Measurements from ENCODE around the gene AP2A2. TPM values are rescaled to one million over a fixed set of nuclear protein-coding genes. Genes with fewer than 3 reads are reported as not detected.

Gene AP2A2
- total RNA-seq, 4 donors from 2014 or later, result 79.2 to 115 (median 110) TPM

DNA sequence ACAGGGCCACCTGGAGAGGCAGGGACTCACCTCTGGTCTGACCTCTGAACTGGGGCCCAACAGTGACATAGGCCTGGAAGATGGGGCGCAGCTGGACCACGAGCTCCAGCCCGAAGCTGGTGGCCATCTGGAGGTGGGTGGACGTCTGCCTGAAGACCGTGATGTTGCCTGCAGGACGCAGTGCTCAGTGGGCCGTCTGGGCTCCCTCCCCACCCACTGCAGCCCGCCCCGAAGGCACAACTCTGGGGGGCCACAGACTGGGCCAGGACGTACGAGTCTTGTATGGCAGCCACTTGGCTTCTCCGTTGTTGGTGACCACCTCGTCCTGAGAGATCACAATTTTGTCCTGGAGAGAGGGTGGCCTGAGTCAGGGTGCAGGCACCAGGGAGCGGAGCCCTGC, 102.9 kb downstream of the AP2A2 start:
- no peak for TF ChIP-seq CTCF (IDR thresholded peaks at IDR 0.05; ENCODE audit: low read depth)

DNA sequence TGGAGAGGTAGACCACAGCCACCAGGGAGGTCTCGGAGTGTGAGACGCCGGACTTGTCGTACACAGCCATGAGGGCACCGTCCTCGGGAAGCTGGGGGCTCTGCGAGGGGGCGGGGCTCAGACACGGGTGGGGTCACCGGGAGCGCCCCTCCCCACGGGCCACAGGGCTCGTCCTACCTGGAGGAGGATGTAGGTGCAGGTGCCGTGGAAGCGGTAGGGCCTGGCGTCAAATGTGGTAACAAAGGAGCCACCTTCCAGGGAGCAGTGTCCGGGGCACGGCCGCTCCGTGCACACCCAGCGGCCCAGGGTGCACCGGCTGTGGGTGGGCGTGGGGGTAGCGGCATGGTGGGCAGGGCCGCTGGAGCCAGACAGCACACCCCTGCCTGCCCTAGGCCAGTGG, 103.4 kb downstream of the AP2A2 start:
- no peak for TF ChIP-seq CTCF (IDR thresholded peaks at IDR 0.05; ENCODE audit: low read depth)

GRCh38 chr11:1029654-1030053, 104.0 kb downstream of the AP2A2 start:
- TF ChIP-seq CTCF (IDR thresholded peaks at IDR 0.05; ENCODE audit: low read depth), result no peak

DNA sequence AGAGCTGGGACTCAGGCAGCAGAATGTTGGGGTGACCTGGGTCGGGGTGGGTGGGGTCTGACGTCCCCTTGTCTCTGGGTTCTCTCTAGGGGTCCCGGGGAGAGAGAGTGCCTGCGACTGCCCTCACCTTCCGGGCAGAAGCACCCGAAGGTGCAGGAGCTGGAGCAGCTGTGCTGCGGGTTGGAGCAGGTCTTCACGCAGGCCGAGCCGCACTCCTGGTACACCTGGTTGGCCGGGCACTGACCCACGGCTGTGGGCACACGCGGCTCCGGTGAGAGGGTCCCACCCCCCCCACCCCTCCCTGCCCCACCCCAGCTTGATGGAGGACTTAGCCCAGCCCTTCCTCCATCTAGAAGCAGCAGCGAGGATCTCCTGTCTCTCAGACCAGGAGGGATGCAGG, 104.4 kb downstream of the AP2A2 start:
- TF ChIP-seq CTCF (IDR thresholded peaks at IDR 0.05; ENCODE audit: low read depth), result no peak

DNA sequence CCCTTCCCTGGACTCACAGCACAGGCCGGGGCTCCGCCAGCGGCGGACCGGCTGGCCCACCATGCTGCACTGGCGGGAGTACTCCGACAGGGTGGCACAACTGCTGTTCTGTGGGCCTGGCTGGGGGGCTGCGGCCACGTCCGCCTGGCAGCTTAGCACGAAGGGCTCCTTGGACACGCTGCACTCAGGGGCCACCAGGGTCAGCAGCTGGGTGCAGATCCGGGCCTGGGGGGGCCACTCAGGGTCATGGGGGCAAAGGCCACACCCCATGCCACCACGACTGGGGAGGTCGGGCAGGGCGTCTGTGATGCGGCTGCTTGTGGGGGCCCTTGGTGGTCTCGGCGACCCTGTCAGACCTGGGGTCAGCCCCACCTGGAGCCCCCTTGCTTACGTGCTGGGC, 104.9 kb downstream of the AP2A2 start:
- TF ChIP-seq CTCF (IDR thresholded peaks at IDR 0.05; ENCODE audit: low read depth), result no peak

GRCh38 chr11:1031121-1031899, 105.6 kb downstream of the AP2A2 start:
- no peak for TF ChIP-seq CTCF (IDR thresholded peaks at IDR 0.05; ENCODE audit: low read depth)

DNA sequence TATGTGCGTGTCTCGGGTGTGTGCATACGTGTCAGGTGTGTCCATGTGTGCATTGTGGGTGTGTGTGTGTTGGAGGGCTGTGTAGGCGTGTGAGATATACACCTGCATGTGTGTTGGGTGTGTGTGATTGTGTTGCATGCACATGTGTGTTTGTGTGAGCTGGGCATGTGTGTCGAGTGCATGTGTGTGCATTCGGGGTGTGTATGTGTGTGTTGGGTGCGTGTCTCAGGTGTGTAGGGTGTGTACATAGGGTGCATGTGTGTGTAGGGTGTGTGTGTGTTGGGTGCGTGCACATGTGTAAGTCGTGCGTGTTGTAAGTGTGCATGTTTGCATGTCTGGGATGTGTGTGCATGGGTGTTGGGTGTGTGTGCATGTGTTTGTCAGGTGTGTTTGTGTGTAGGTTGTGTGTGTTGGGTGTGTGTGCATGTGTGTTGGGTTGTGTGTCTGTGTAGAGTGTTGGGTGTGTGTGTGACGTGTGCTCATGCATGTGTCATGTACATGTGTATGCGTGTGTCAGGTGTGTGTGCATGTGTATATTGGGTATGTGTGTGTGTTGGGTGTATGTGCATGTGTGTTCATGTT, 106.7 kb downstream of the AP2A2 start:
- no peak for TF ChIP-seq CTCF (IDR thresholded peaks at IDR 0.05; ENCODE audit: low read depth)
